ENCODE results near the gene DLK2.

DLK2 gene

DNA sequence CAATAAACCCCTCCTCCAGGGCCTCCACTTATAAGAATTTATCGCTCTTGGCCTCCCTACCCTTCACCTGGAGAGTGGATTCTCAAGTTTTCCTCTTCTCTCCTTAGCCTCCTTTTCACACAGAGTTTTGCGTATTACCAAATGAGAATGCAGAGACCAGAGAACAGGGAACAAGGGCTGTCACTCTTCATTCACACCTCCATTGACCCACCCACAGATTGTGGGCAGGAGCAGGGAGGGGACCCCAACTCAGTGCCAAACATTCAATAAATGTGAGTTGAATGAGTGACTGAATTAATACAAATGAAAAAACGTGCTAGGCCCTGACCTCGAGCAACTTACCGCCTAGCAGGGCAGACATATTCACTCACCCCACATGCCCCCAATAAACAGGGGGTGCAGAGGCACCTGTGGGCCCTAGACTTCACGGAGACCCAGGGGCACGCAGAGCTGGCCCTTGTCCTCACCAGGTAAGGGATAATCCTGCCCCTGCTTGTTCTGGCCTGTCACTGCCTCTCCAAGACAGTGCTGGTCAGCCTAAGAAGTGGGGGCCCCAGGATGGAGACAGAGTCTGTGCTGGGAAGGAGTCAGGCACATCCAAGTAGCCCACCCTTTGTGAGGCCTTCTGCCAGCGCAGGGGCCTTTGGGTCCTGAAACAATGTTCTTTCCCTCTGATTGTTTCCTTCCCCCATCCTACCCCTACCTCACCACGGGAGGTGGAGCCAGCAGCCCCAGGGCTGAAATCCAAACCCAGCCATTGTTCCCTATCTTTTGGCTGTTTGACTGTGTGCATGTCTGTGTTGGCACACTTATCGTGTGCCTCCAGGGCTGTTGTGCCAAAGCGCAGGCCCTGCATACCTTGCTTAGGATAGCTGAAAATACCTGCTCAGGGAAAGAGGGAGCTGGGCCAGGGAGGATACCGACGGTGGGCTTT is 13.7 kb upstream of the DLK2 start:
- no peak for TF ChIP-seq SIN3A (IDR thresholded peaks at IDR 0.05; ENCODE audit: borderline replicate concordance, insufficient read depth, low read length)
- TF ChIP-seq POLR2AphosphoS5 (IDR thresholded peaks at IDR 0.05; ENCODE audit: low read depth, low read length) = no peak
- TF ChIP-seq TAF1 (IDR thresholded peaks at IDR 0.05; ENCODE audit: borderline replicate concordance, insufficient read depth, low read length) = no peak
- TF ChIP-seq, protein P1, sequence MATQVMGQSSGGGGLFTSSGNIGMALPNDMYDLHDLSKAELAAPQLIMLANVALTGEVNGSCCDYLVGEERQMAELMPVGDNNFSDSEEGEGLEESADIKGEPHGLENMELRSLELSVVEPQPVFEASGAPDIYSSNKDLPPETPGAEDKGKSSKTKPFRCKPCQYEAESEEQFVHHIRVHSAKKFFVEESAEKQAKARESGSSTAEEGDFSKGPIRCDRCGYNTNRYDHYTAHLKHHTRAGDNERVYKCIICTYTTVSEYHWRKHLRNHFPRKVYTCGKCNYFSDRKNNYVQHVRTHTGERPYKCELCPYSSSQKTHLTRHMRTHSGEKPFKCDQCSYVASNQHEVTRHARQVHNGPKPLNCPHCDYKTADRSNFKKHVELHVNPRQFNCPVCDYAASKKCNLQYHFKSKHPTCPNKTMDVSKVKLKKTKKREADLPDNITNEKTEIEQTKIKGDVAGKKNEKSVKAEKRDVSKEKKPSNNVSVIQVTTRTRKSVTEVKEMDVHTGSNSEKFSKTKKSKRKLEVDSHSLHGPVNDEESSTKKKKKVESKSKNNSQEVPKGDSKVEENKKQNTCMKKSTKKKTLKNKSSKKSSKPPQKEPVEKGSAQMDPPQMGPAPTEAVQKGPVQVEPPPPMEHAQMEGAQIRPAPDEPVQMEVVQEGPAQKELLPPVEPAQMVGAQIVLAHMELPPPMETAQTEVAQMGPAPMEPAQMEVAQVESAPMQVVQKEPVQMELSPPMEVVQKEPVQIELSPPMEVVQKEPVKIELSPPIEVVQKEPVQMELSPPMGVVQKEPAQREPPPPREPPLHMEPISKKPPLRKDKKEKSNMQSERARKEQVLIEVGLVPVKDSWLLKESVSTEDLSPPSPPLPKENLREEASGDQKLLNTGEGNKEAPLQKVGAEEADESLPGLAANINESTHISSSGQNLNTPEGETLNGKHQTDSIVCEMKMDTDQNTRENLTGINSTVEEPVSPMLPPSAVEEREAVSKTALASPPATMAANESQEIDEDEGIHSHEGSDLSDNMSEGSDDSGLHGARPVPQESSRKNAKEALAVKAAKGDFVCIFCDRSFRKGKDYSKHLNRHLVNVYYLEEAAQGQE (IDR thresholded peaks at IDR 0.05; ENCODE audit: insufficient read depth in 1 of 2, low read depth in 2 of 2, low read length in 2 of 2) = no peak

DNA sequence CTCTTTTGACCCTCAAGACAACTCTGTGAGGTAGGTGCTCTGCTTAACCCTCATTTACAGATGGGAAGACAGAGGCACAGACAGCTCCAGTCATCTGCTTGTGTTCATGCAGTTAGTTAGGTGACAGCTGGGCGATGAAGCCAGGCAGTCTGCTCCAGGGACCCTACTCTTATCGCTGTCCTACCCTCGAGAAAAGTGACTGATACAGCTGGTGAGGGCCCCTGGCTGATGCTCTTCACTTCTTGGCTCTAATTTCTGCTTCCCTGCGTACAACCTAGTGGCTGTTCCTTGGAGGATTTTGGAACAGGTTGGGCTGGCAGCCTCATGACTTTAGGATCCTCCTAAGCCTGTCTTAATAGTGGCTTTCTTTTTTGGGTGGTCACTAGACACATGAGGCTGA is 12.9 kb upstream of the DLK2 start:
- TF ChIP-seq POLR2AphosphoS5 (IDR thresholded peaks at IDR 0.05; ENCODE audit: low read depth, low read length) = no peak
- TF ChIP-seq SIN3A (IDR thresholded peaks at IDR 0.05; ENCODE audit: borderline replicate concordance, insufficient read depth, low read length) = no peak
- TF ChIP-seq FOXP2 (optimal IDR thresholded peaks at IDR 0.05; ENCODE audit: borderline replicate concordance, extremely low read depth, extremely low read length, insufficient read depth) = no peak
- TF ChIP-seq TAF1 (IDR thresholded peaks at IDR 0.05; ENCODE audit: borderline replicate concordance, insufficient read depth, low read length) = no peak
- TF ChIP-seq, protein P1 (IDR thresholded peaks at IDR 0.05; ENCODE audit: insufficient read depth in 1 of 2, low read depth in 2 of 2, low read length in 2 of 2) = no peak

DNA sequence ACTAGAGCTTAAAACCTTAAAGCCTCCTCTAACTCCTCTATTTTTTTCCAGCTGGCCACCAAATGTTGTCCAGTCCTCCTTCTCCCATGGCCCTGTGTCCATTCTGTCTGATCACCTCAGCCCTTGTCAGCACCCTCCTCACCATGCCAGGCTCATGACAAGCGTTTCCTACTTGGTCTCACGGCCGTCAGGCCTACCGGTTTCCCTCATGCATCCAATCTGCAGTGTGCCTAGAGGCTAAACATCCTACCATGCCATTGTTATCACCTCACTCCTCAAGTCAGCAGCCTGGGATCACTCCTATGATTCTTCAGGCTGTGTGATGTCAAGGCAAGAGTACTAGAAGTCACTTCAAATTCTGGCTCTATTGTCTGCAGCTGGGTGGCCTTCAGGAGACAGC is 12.4 kb upstream of the DLK2 start:
- TF ChIP-seq, protein P1 (IDR thresholded peaks at IDR 0.05; ENCODE audit: insufficient read depth in 1 of 2, low read depth in 2 of 2, low read length in 2 of 2) = no peak
- TF ChIP-seq POLR2AphosphoS5 (IDR thresholded peaks at IDR 0.05; ENCODE audit: low read depth, low read length) (no peak), FOXP2 (optimal IDR thresholded peaks at IDR 0.05; ENCODE audit: borderline replicate concordance, extremely low read depth, extremely low read length, insufficient read depth) (no peak), TAF1 (IDR thresholded peaks at IDR 0.05; ENCODE audit: borderline replicate concordance, insufficient read depth, low read length) (no peak), SIN3A (IDR thresholded peaks at IDR 0.05; ENCODE audit: borderline replicate concordance, insufficient read depth, low read length) (no peak)

DNA sequence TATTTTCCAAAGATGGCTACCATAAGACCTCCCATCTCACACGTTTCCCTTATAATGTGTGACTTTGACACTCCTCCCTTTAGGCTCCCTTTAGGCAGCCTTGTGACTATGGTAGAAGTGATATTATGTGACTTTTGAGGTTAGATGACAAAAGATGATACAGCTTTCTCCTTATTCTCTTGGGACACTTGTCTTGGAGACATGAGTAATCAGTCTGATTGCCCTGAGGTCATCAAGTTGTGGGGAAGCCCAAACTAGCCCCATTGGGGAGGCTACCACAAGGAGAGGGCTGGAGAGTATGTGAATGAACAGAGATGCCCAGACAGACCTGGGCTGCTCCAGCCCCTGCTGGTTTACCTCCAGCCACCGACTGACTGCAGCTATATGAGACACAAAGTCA is 10.6 kb upstream of the DLK2 start:
- TF ChIP-seq, protein P1 (IDR thresholded peaks at IDR 0.05; ENCODE audit: insufficient read depth in 1 of 2, low read depth in 2 of 2, low read length in 2 of 2) = no peak

DNA sequence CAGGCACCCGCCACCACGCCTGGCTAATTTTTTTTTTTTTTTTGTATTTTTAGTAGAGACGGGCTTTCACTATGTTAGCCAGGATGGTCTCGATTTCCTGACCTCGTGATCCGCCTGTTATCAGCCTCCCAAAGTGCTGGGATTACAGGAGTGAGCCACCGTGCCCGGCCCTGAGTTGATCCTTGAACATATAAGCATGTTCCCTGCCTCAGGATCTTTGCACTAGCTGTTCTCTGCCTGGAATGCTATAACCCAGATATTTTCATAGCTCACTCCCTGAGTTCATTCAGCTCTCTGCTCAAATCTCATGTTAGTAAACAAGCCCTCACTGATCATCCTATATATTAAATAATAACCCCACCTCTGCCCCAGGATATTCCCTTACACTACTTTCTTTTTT is 9.0 kb upstream of the DLK2 start:
- TF ChIP-seq, protein P1 (IDR thresholded peaks at IDR 0.05; ENCODE audit: insufficient read depth in 1 of 2, low read depth in 2 of 2, low read length in 2 of 2) = no peak
- no peak for TF ChIP-seq FOXP2 (optimal IDR thresholded peaks at IDR 0.05; ENCODE audit: borderline replicate concordance, extremely low read depth, extremely low read length, insufficient read depth)
- TF ChIP-seq SIN3A (IDR thresholded peaks at IDR 0.05; ENCODE audit: borderline replicate concordance, insufficient read depth, low read length) = no peak
- TF ChIP-seq TAF1 (IDR thresholded peaks at IDR 0.05; ENCODE audit: borderline replicate concordance, insufficient read depth, low read length) = no peak
- no peak for TF ChIP-seq POLR2AphosphoS5 (IDR thresholded peaks at IDR 0.05; ENCODE audit: low read depth, low read length)

Measured in PFSK-1 (cell line).